ENCODE measurements around the gene PRSS33.

Gene PRSS33

DNA sequence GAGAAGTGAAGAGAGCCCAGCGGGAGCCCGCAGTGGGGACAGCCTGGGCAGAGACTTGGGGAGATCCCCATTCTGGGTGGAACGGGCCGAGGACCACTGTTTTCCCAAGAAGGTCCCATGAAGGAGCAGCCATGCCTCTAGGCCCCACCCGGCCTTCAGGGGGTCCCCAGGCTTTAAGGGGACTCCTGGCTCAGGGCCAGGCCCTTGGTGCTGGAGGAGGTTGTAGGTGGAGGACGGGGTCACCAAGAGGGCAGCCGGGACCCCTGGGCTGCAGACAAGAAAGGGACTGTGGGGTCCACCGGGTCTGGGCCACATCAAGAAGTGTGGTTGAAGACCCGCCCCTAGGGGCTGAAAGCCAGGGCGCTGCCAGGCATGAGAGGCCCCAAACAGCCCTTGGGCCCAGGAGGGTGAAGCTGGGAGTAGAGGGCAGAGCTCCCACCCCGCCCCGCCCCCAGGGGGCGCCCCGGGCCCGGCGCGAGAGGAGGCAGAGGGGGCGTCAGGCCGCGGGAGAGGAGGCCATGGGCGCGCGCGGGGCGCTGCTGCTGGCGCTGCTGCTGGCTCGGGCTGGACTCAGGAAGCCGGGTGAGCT is 29.5 kb upstream of the PRSS33 start, which contains the start of gene PRSS21:
Gene PRSS21 (plus strand): TSS at position 487 of the 589 bp plus-strand sequence. CDS start 32 bp downstream, at position 519.
- Histone ChIP-seq H3K4me2 (ENCODE audit: low read length) (no peak within 1 kb of the TSS), H2AFZ (no peak within 1 kb of the TSS), H3K9ac (no peak within 1 kb of the TSS), H3K9me3 (ENCODE audit: control insufficient read depth, low read length) (no peaks in the 10 kb centered on the region), H3K27ac (no peak within 1 kb of the TSS), H3K79me2 (no peaks in the 10 kb centered on the region), H3K4me3 (ENCODE audit: low read depth, low read length) (no peak within 1 kb of the TSS), H3K4me1 (no peaks in the 10 kb centered on the region), H3K27me3 (ENCODE audit: control insufficient read depth, insufficient read depth, low read length) (no peaks in the 10 kb centered on the region), H3K36me3 (ENCODE audit: control insufficient read depth, insufficient read depth, low read length) (no peaks in the 10 kb centered on the region)
- TF ChIP-seq CTCF (IDR thresholded peaks at IDR 0.05), result no peak

DNA sequence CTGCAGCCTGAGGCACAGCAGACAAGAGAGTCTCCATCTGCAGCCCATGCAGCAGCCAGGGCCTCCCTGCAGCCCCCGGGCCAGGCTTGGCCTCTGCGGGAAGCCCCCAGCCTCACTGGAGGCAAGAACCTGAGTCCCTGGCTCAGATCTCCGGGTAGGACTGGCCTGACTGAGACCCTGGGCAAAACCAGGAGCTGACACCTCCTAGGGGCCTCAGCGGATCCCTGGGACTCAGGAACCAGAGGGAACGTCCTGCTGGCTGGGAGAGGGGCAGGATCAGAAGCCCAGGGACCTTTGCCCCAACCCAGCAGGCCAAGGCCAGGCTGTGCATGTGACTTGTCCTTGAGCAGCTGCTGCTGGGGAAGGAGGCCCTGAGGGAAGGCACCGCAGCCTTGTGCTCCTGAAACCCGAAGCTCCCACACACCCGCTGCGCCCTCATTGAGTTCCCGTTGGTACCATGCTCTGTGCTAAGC is 28.0 kb upstream of the PRSS33 start:
- H3K36me3 ChIP-seq (ENCODE audit: control insufficient read depth, insufficient read depth, low read length), result no peaks in the 10 kb centered on the region
- TF ChIP-seq CTCF (IDR thresholded peaks at IDR 0.05), result no peak
- no peak overlapping the region for H3K4me3 ChIP-seq (ENCODE audit: low read depth, low read length)
- H3K27ac ChIP-seq, result no peak overlapping the region
- H2AFZ ChIP-seq, result no peak overlapping the region
- H3K4me1 ChIP-seq, result no peaks in the 10 kb centered on the region
- no peak overlapping the region for H3K4me2 ChIP-seq (ENCODE audit: low read length)
- H3K9me3 ChIP-seq (ENCODE audit: control insufficient read depth, low read length), result no peaks in the 10 kb centered on the region
- H3K27me3 ChIP-seq (ENCODE audit: control insufficient read depth, insufficient read depth, low read length), result no peaks in the 10 kb centered on the region
- no peak overlapping the region for H3K9ac ChIP-seq
- no peaks in the 10 kb centered on the region for H3K79me2 ChIP-seq

DNA sequence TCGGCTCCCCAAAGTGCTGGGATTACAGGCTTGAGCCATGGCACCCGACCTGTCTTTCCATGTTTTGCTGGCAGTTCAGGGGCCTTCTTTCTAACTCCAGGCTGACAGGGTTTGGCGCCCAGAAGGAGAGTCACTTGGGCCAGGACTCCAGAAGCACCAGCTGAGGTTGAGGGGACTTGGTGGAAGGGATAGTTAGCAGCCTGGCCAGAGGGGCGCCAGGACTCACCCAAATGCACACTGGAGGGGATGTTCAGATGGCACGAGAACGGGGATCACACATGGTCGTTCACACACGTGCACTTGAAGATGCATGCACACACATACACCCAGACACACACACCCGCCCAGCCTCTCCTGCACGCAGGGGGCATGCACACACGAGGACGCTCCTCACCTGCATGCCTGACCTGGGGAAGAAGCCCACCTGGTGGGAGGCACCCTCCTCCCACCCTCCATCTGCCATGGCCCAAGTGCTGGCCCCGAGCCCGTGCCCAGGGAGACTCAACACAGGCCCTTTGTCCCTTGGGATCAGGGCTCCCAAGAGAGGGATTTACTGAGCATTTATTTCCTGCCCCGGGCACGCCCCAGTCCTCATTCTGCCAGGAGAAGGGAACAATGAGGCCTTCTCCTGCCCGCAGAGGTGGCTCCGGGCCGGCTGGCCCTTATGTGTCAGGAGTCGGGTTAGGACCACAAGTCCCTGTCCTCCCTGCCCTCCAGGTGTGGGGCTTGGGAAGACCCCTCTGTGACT is 27.4 kb upstream of the PRSS33 start:
- H3K36me3 ChIP-seq (ENCODE audit: control insufficient read depth, insufficient read depth, low read length), result no peaks in the 10 kb centered on the region
- no peak overlapping the region for H3K27ac ChIP-seq
- no peaks in the 10 kb centered on the region for H3K9me3 ChIP-seq (ENCODE audit: control insufficient read depth, low read length)
- no peak for TF ChIP-seq CTCF (IDR thresholded peaks at IDR 0.05)
- H3K9ac ChIP-seq, result no peak overlapping the region
- H3K4me1 ChIP-seq, result no peaks in the 10 kb centered on the region
- H3K79me2 ChIP-seq, result no peaks in the 10 kb centered on the region
- no peaks in the 10 kb centered on the region for H3K27me3 ChIP-seq (ENCODE audit: control insufficient read depth, insufficient read depth, low read length)
- H3K4me2 ChIP-seq (ENCODE audit: low read length), result no peak overlapping the region
- no peak overlapping the region for H3K4me3 ChIP-seq (ENCODE audit: low read depth, low read length)
- H2AFZ ChIP-seq, result no peak overlapping the region

DNA sequence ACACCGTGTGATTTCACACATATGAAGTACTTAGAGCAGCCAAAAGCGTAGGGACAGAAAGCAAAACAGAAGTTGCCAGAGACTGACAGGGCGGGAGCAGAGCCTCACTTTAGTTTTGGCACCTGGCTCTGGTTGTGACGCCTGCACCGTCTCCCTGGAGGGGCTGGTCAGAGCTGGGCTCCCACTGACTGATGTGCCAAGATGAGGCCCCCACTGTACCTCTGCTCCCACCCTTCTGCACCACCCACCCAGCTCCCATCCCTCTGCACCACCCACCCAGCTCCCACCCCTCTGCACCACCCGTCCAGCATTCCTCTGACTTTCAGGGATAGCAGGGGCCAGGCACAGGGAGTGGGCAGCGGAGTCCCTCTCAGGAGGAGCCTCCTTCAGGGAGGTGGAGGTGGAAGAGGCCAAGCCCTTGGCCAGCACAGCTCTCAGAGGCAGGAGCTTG is 26.4 kb upstream of the PRSS33 start:
- Histone ChIP-seq H3K4me3 (ENCODE audit: low read depth, low read length) (no peak overlapping the region), H2AFZ (no peak overlapping the region), H3K27me3 (ENCODE audit: control insufficient read depth, insufficient read depth, low read length) (no peaks in the 10 kb centered on the region), H3K4me1 (no peaks in the 10 kb centered on the region), H3K9ac (no peak overlapping the region), H3K9me3 (ENCODE audit: control insufficient read depth, low read length) (no peaks in the 10 kb centered on the region), H3K4me2 (ENCODE audit: low read length) (no peak overlapping the region), H3K27ac (no peak overlapping the region), H3K79me2 (no peaks in the 10 kb centered on the region), H3K36me3 (ENCODE audit: control insufficient read depth, insufficient read depth, low read length) (no peaks in the 10 kb centered on the region)
- no peak for TF ChIP-seq CTCF (IDR thresholded peaks at IDR 0.05)

All from parathyroid adenoma (tissue), 2 donors.